Natural killer cell (primary cell): ENCODE results near the gene UBE3B. TPM values are rescaled to one million over a fixed set of nuclear protein-coding genes. Genes with fewer than 3 reads are reported as not detected.

Experiments used
- ATAC-seq, 3 donors: fragments of 150-1000 bp in 2 of 3; fragments of 200-7000 bp in 1 of 3; cut with Tn5 transposase; 1 replicate in 1 of 3; 2 replicates in 2 of 3; pipeline ENCODE4 v1.10.0; 2021; ENCODE audit warnings: mild to moderate bottlenecking in 2 of 3, moderate library complexity in 2 of 3
- DNase-seq, 2 donors: peaks; one replicate each; pipeline versions ENCODE4 v3.0.0 to v3.0.0-alpha.2; 2013 to 2021; ENCODE audit warnings: mixed read lengths in 1 of 2
- H3K27ac ChIP-seq: one replicate; pipeline ENCODE4 v1.5.1; 2013; ENCODE audit warnings: mild to moderate bottlenecking, low read length
- H3K27me3 ChIP-seq: one replicate; pipeline ENCODE4 v1.6.1; 2013; ENCODE audit warnings: low read length; ENCODE audit not compliant: control insufficient read depth, insufficient read depth
- H3K36me3 ChIP-seq: one replicate; pipeline ENCODE4 v1.6.1; 2013; ENCODE audit warnings: low read length; ENCODE audit not compliant: control insufficient read depth, insufficient read depth
- H3K4me1 ChIP-seq: one replicate; pipeline ENCODE4 v1.6.1; 2013; ENCODE audit warnings: low read length; ENCODE audit not compliant: control insufficient read depth, insufficient read depth
- H3K4me3 ChIP-seq: one replicate; pipeline ENCODE4 v1.5.1; 2013; ENCODE audit warnings: low read length
- H3K9me3 ChIP-seq: one replicate; pipeline ENCODE4 v1.6.1; 2013; ENCODE audit warnings: low read length; ENCODE audit not compliant: control insufficient read depth, insufficient read depth
- H3K27ac Mint-ChIP-seq, 2 donors: one replicate each; pipeline ENCODE4 v1.8.0; 2022; ENCODE audit warnings: mild to moderate bottlenecking in 2 of 2, mixed read lengths in 2 of 2, moderate library complexity in 1 of 2
- H3K27me3 Mint-ChIP-seq, 2 donors: one replicate each; pipeline ENCODE4 v1.8.0; 2022; ENCODE audit warnings: low read depth in 2 of 2, mixed read lengths in 2 of 2
- H3K36me3 Mint-ChIP-seq: one replicate; pipeline ENCODE4 v1.8.0; 2022; ENCODE audit warnings: mixed read lengths
- H3K4me1 Mint-ChIP-seq, 2 donors: one replicate each; pipeline ENCODE4 v1.8.0; 2022; ENCODE audit warnings: mixed read lengths in 2 of 2
- H3K4me3 Mint-ChIP-seq: one replicate; pipeline ENCODE4 v1.8.0; 2022; ENCODE audit warnings: mild to moderate bottlenecking, moderate library complexity, mixed read lengths
- H3K9me3 Mint-ChIP-seq, 2 donors: one replicate each; pipeline ENCODE4 v1.8.0; 2022; ENCODE audit warnings: mixed read lengths in 2 of 2
- CTCF ChIP-seq: fragments of 200-600 bp; IDR thresholded peaks from one replicate; pipeline ENCODE4 v1.8.0; 2022; ENCODE audit warnings: antibody characterized with exemption
- WGBS: methylation state at CpG from one replicate; pipeline ENCODE4 v1.1.7; 2013; ENCODE audit warnings: missing lambda C conversion rate; ENCODE audit not compliant: insufficient coverage; 5-methylcytosine and 5-hydroxymethylcytosine counted together
- intact Hi-C: fragments of 100-400 bp; cut with micrococcal nuclease; formaldehyde crosslinking; loops from one replicate; pipeline ENCODE4 v1.14.2; 2022
- total RNA-seq, 4 donors: library from RNA; stranded (reverse); fragments of 120-200 nt in 1 of 4; gene quantifications; one replicate each; pipeline versions ENCODE4 v1.2.3 to v1.2.4, GENCODE V29; 2013 to 2022

Gene UBE3B
- total RNA-seq, 3 donors from 2014 or later (not counting 1 experiment from before 2014, with no cell fraction given) = 32.2 to 46.7 (median 39.5) TPM

GRCh38 chr12:109523071-109523470 lies 45.6 kb downstream of the UBE3B start:
- 97% methylated on average over 10 of the region's 10 CpGs for WGBS
- Histone ChIP-seq H3K9me3 (no peaks in the 10 kb centered on the region), H3K36me3 (peaks cover 71% of the 10 kb centered on the region), H3K4me1 (no peaks in the 10 kb centered on the region), H3K27ac (no peak overlapping the region), H3K27me3 (no peaks in the 10 kb centered on the region), H3K4me3 (no peak overlapping the region)
- TF ChIP-seq CTCF = no peak
- no peak overlapping the region for H3K27ac Mint-ChIP-seq
- H3K9me3 Mint-ChIP-seq = no peaks in the 10 kb centered on the region
- H3K27me3 Mint-ChIP-seq = no peaks in the 10 kb centered on the region
- no peak for DNase-seq
- H3K36me3 Mint-ChIP-seq = peaks cover 24% of the 10 kb centered on the region
- ATAC-seq = no peak
- intact Hi-C loops = no loop called here
- H3K4me3 Mint-ChIP-seq = no peak overlapping the region
- H3K4me1 Mint-ChIP-seq = no peaks in the 10 kb centered on the region

- Histone ChIP-seq H3K9me3 (no peaks in the 10 kb centered on the region), H3K4me1 (no peaks in the 10 kb centered on the region), H3K36me3 (peaks cover 67% of the 10 kb centered on the region), H3K27me3 (no peaks in the 10 kb centered on the region), H3K27ac (no peak overlapping the region), H3K4me3 (no peak overlapping the region)
- ATAC-seq = no peak
- no peak for TF ChIP-seq CTCF
- Mint-ChIP-seq H3K4me3 (no peak overlapping the region), H3K4me1 (no peaks in the 10 kb centered on the region), H3K27ac (no peak overlapping the region), H3K9me3 (no peaks in the 10 kb centered on the region), H3K27me3 (no peaks in the 10 kb centered on the region), H3K36me3 (peaks cover 20% of the 10 kb centered on the region)
- 99% methylated on average over 4 of the region's 5 CpGs for WGBS
- no peak for DNase-seq
- intact Hi-C loops = no loop called here
Measured at GRCh38 chr12:109523504-109523903, 46.1 kb downstream of the UBE3B start.

DNA sequence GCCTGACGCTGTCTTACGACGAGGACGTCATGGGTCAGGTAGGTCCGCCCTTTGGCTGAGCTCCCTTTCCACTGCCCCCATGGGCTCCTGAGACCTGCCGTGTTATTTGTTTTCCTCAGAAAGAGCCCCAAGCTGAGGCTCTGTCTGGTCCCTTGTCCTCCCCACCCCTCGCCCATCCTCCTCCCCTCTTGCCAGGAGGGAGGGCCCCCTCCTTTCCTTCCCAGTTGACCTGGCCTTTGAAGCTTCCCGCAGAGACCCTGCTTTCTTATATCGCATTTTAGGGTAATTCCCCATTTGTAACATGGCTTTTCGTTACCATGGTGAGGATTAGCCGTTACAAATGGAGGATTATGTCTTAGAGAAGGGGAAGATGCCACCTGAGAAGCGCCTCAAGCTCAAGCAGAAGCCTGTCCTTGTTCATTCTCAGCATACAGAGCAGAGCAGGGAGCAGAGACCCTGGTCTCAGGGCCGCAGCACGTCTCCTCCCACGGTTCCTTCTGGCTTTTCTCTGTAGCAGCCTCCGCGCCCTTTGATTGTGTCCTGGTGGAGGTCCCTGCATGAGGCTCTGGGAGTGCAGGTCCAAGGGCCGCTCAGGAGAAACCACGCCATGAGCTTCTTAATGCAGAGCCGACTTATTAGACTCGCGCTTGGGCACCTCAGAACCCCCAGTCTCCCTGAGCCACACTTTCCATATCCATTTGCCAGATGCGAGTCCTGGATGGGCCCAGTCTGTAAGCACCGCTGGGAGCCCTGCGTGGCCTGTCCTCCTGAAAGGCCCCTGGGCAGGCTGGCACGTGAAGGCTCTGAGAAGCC lies 47.2 kb downstream of the UBE3B start:
- Mint-ChIP-seq H3K4me3 (no peak overlapping the region), H3K36me3 (peaks cover 17% of the 10 kb centered on the region), H3K4me1 (no peaks in the 10 kb centered on the region), H3K27me3 (no peaks in the 10 kb centered on the region), H3K27ac (no peak overlapping the region), H3K9me3 (no peaks in the 10 kb centered on the region)
- H3K27ac ChIP-seq = no peak overlapping the region
- DNase-seq (no peak), ATAC-seq (no peak)
- H3K36me3 ChIP-seq = peaks cover 63% of the 10 kb centered on the region
- no peaks in the 10 kb centered on the region for H3K4me1 ChIP-seq
- H3K4me3 ChIP-seq = no peak overlapping the region
- no peaks in the 10 kb centered on the region for H3K9me3 ChIP-seq
- no peaks in the 10 kb centered on the region for H3K27me3 ChIP-seq
- TF ChIP-seq CTCF = no peak
- intact Hi-C loops = no loop called here
- 92% methylated on average over 26 of the region's 26 CpGs for WGBS

- ATAC-seq (no peak), DNase-seq (no peak)
- no peaks in the 10 kb centered on the region for H3K27me3 ChIP-seq
- H3K36me3 ChIP-seq = peaks cover 63% of the 10 kb centered on the region
- no peak overlapping the region for H3K27ac ChIP-seq
- H3K4me3 ChIP-seq = no peak overlapping the region
- Mint-ChIP-seq H3K9me3 (no peaks in the 10 kb centered on the region), H3K36me3 (peaks cover 17% of the 10 kb centered on the region), H3K4me3 (no peak overlapping the region), H3K27ac (no peak overlapping the region), H3K4me1 (no peaks in the 10 kb centered on the region), H3K27me3 (no peaks in the 10 kb centered on the region)
- no peak for TF ChIP-seq CTCF
- H3K4me1 ChIP-seq = no peaks in the 10 kb centered on the region
- WGBS = 96% methylated on average over 3 of the region's 3 CpGs
- H3K9me3 ChIP-seq = no peaks in the 10 kb centered on the region
- intact Hi-C loops = no loop called here
Measured at GRCh38 chr12:109525279-109525585, 47.8 kb downstream of the UBE3B start.
